DND-41 (cell line): ENCODE data around the gene KIF17.

Experiments used
- CTCF ChIP-seq: IDR thresholded peaks from 2 replicates; pipeline ENCODE4 v1.5.1; 2012; ENCODE audit warnings: borderline replicate concordance, low read length, moderate library complexity, mild to moderate bottlenecking; ENCODE audit not compliant: poor library complexity, severe bottlenecking; ENCODE audit errors: extremely low read depth
- EZH2 ChIP-seq: IDR thresholded peaks from 3 replicates; pipeline ENCODE4 v1.6.1; 2012; ENCODE audit warnings: borderline replicate concordance, low read depth, mild to moderate bottlenecking, moderate library complexity, low read length, inconsistent platforms; ENCODE audit not compliant: severe bottlenecking

GRCh38 chr1:20740781-20741180 is 23.0 kb upstream of the KIF17 start:
- no peak for TF ChIP-seq EZH2
- no peak for TF ChIP-seq CTCF
